HG02798 (cell line): ENCODE data around the gene SP110.
"Not testable (repeated sequence)": the region's sequence is repeated elsewhere in the genome, so short reads cannot be mapped to it uniquely, and the experiment has no call there.

Experiments used
- ATAC-seq: cut with Tn5 transposase; IDR thresholded peaks from one replicate; pipeline ENCODE4 v1.9.1; 2021; ENCODE audit warnings: mild to moderate bottlenecking; ENCODE audit not compliant: unreplicated experiment, poor library complexity

SP110 gene

DNA sequence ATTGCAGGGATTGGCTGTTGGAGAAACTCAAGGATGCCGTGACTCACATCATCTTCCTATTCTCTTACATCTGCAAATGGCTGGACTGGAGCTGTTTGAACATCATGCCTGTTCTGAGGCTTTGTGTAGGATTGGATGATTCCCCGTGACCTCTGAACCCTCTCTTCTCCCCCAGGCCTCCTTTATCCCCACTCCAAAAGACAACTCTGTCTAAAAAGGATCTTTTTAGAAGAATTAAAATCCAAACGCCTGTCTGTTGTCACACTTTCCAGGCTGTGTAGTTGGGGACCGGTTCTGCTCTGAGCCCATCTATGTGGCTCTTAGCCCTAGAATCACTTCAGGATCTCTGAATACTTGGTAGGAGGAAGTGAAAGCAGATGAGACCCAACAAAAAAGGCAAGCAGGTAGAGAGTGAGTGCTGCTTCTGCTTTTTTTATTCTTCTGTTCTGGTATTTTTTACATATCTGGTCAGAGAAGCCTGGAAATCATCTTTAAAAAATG is 6.3 kb upstream of the SP110 start:
- ATAC-seq: peak; percentile 74

DNA sequence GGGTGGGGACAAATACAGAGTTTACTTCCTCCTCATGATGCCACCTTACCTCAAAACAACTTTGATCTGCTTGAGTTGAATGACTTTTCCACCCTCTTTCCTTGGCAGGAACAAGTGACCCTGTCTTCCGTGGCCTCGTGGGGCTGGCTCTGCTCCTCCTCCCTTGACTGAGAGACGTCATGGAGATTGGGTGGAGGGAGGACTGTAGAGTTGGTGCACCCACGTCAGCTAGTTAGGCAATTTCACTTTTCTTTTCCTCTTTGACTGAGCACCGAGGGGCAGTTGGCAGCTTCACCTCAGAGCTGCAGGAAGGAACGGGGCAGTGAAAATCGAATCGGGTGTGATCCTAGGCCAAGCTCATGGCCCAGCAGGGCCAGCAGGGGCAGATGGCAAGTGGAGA is 5.7 kb upstream of the SP110 start, which contains the start of gene SP140:
Gene SP140 (plus strand): TSS at position 251 of the 400 bp plus-strand sequence. CDS start 109 bp downstream, at position 360.
- ATAC-seq: peak; percentile 82

GRCh38 chr2:230224458-230224857 is 4.7 kb upstream of the SP110 start:
- ATAC-seq: no peak

GRCh38 chr2:230222829-230223228 is 3.0 kb upstream of the SP110 start:
- ATAC-seq: not testable (repeated sequence)

DNA sequence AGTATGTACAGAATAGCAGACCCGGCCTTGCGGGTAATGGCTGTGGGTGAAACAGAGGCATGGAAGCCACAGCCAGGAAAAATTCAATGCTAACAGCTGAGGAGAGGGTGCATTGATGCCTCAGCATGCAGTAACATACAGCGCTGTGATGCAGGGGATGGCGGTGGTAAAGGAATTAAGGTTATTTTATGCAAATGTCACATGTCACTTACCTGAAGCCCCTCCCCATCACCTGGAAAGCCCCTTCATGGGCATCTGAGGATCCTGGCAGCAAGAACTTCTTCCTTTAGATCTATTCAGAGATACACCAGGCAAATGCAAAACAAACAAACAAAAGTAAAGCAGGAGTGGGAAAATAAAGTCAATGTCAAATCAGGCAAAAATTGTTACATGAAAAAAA is 1.7 kb upstream of the SP110 start:
- ATAC-seq: no peak

DNA sequence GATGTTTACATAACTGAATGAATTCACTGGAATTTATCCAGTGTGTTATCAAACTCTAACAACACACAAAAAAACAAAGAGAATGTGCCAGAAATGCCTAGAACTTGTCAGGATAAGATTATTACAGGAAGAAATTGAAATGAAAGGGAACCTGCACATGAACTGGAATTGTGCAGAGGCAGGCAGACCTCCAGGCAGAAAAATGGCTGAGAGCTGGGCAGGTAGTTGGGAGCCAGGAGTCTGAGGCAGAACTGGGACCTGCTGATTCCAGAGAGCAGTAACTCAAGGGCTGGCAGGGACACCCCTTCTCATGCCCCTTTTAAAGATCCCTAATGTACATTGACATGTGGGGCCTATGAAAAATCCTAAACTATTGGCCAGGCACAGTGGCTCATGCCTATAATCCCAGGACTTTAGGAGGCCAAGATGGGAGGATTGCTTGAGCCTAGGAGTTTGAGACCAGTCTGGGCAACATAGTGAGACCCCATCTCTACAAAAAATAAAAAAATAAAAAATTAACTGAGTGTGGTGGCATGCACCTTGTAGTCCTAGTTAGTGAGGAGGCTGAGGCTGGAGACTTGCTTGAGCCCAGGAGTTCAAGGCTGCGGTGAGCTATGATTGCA is 674 bp upstream of the SP110 start:
- ATAC-seq: no peak

DNA sequence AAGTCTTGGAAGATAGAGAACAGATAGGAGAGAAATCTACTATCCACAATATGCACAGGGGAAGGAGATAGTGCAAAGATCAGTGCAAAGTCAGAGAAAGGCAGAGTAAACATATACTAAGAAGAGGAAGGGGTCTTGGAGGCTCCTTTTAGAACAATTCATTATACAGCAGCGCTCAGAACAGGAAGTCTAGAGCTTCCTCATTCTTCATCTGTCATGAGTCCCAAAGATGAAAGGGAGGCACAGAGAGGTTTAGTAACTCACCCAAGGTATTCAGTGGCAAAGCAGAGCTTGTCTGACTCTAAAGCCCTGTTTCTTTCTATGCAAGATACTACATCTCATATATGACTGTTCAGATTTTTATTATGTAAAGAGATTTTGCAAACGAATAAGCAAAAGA is 1.4 kb downstream of the SP110 start:
- no peak for ATAC-seq

GRCh38 chr2:230217424-230217823 is 2.4 kb downstream of the SP110 start:
- peak; percentile 37 for ATAC-seq

DNA sequence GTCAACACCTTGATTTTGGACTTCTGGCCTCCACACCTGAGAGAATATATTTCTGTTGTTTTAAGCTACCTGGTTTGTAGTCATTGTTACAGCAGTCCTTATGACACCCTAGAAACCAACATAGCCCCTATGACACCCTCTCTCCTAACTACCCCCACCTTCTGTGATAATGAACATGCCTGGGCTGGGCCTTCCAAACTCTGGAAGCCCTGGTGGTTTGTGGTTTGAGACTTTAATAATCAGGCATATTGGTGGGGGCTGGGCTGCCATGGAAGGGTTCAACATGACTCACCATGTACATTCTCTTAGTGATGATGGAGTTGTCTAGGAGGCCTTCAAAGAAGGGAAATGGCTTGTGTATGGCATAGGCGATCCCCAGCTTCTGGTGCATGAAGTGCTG is 3.3 kb downstream of the SP110 start:
- ATAC-seq: no peak

DNA sequence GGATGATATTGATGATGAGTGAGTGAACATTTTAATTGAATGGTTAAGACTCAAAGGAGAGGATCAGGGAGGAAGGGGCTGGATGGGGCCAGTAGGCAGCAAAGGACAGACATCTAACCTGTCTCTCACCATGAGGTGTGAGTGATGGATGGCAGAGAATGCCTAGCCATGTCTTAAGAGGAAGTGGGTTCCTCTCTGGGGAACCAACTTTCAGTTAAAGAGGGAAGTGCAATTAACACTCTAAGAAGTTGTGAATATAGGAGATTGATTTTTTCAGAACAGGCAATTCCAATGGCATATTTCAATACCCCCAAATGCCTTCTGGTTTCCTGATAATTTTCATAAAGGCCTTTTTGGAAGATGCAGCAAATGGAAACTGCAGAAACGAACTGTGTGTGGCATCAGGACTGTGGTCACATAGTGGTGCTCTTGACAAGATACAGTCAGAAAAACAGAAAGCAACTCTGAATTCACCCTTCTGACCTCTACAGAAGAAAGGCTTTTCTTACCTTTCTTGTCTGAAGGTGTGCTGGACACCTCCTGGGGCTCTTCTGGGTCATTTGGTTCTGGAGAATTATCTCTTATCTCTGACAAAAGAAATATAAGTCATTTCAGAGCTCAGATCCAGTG is 10.2 kb downstream of the SP110 start:
- peak; percentile 53 for ATAC-seq

DNA sequence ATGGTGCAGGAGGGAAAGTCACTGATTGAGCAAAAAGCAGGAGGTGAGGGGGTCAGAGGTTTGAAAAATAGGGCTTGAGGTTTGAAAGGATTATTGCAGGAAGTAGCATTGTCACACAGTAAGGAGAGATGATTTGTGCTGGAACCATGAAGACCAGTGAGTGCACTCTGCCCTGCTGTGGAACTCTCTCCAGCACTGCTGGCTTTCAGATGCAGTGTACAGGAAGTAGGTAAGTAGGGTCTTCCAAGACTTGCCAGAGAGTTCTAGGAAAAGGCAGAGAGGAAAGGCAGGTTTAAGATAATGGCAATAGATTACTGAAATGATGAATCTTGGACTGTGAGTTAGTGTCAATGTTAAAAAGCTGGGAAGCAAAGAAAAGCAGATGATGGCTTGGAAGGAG is 11.2 kb downstream of the SP110 start:
- no peak for ATAC-seq

GRCh38 chr2:230205721-230206120 is 14.1 kb downstream of the SP110 start:
- ATAC-seq: no peak

GRCh38 chr2:230205034-230205433 is 14.8 kb downstream of the SP110 start:
- peak; percentile 50 for ATAC-seq

- ATAC-seq: peak; percentile 51
Measured at GRCh38 chr2:230203110-230203676, 16.6 kb downstream of the SP110 start.

DNA sequence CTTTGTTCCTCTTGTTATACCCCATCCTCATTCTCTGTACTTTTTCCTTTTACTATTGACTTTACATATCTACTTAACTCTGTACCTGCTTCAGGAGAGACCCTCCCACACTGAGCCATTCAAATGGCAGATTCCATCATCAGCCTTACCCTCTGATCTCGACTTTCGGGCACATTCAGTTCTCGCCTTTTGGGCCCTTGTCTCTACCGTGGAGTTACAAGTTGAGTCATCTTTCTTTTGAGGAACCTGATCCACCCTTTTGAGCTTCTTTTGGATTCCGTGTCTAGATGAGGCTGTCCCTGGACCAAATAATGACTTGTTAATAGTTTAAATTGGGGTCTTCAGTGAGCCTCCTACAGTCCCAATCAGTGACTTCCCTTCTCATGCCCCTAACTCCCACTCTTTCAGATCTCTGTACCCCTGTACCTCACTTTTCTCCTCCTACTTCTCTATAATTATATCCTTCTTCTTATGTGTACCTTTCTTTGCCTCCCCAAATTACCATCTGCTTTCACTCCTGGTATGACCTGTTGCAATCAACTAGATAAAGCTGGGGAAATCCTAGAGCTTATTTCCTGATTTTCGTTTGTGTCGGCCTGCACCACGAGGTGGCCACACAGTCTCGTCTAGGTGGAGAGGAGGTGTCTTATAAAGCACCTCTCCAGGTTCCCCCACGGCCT is 17.2 kb downstream of the SP110 start:
- peak; percentile 60 for ATAC-seq

GRCh38 chr2:230184727-230185578 is 34.8 kb downstream of the SP110 start:
- no peak for ATAC-seq

- no peak for ATAC-seq
Measured at GRCh38 chr2:230181195-230181594, 38.6 kb downstream of the SP110 start.

DNA sequence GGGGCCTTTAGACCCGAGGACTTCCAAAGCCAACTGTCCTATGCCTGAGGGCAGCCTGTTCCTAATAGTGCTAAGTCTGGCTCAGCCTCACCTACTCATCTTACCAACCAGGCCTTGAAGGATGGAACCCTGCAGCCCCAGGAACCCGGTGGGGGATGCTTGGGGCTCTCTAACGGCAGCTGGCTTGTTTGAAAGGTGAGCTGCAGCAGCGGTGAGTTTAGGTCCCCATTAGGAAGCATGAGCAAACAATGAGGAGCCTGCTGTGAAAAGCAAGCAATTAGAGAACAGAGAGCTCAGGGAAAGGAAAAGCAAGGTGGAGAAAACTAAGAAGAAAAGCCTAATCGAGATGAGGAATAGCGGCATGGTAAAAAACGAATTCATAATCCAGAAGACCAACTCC is 39.9 kb downstream of the SP110 start:
- no peak for ATAC-seq

DNA sequence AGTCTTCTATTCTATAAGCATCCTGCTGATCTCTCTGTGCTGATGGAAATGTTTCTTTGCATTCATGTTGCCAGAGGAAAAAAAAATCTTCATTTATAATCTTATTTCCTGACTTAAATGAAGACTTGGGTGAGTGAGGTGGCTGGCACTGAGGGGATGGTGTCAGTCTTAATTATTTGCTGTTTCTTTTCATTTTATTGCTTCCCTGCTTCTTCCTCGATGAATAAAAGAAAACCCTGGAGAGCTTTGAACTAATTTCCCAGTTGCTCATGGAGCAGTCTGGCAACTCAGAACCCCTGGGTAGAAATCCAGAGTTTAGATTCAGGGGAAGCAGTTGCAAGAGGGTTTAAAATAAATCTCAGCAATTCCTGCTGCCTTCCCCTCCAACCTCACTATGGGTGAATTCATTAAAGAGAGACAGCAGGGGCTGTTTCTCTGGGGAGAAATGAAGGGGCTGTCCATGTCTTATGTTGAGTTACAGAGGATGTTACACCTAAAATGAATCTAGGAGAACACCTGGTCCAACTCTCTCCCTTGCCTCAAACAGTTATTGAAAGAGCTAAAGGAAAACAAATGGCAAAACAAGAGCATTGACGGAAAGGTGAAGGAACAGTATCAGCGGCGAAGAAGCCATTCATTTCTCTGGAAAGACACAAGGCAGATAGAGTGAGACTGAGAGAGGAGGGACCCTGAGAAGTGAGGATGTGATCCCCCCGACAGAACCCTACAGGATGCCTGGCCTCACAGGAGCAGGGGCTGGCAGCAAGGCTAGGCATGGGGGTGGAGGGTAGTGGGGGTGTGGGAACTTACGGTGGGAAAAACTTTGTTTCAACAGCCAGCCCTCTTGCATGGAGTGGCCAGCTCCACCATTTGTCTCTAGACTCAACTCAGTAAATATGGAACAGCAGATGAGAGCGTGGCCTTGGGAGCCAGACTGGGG is 41.0 kb downstream of the SP110 start:
- no peak for ATAC-seq
